ENCODE data around the gene PLXNB2. TPM values are rescaled to one million over a fixed set of nuclear protein-coding genes. Genes with fewer than 3 reads are reported as not detected.

Gene PLXNB2
- total RNA-seq, 1 experiment from 2014 or later: 236 TPM

- intact Hi-C loops (cut with micrococcal nuclease): no loop called here
- ChIA-PET RAD21 (ENCODE audit: low non-redundant PET in 1 of 2, low total read pairs in 2 of 2, uncharacterized antibody in 2 of 2, unreplicated experiment in 2 of 2) (no interaction called here), POLR2A (interaction anchor here (0.8 to 2.3 kb wide), 3 partner anchors 10 to 24 kb away, joined by 3 to 11 read pairs (median 5); no protein-coding TSS in a partner anchor), CTCF (interaction anchor here (1.2 kb wide), 1 partner anchor 10 kb away, joined by 3 read pairs; no protein-coding TSS in a partner anchor)
- DNase-seq (ENCODE audit: low read depth, low spot score): no peak
- peak; percentile 33 for ATAC-seq
- H3K27me3 ChIP-seq (ENCODE audit: insufficient read depth, low read length): no peaks in the 10 kb centered on the region
- peak overlapping the region; percentile 20 to 70 for H3K4me3 ChIP-seq (replicated peaks in 1 of 2; ENCODE audit: low read depth in 1 of 2, low read length in 2 of 2)
- H3K9me2 ChIP-seq (ENCODE audit: insufficient read depth): no peaks in the 10 kb centered on the region
- H3K79me2 ChIP-seq (ENCODE audit: insufficient read depth, low read length): peaks cover 79% of the 10 kb centered on the region
- H3K9ac ChIP-seq (ENCODE audit: low read length): peak overlapping the region; percentile 96
- TF ChIP-seq EGR1 (IDR thresholded peaks at IDR 0.05; ENCODE audit: low read depth) (no peak), CTCF (IDR thresholded peaks at IDR 0.05 in 2 of 3, conservative IDR thresholded peaks at IDR 0.05 in 1 of 3; ENCODE audit: borderline replicate concordance in 1 of 3, insufficient read depth in 1 of 3, low read depth in 2 of 3, low read length in 2 of 3) (peak in 2 of 3 experiments; percentile 7 to 13; a peak in 1 of 6 replicates), MAX (IDR thresholded peaks at IDR 0.05) (no peak), YY1 (IDR thresholded peaks at IDR 0.05; ENCODE audit: extremely low read depth, insufficient replicate concordance, low read depth, low read length) (no peak)
- peak overlapping the region; percentile 98 for H3K4me2 ChIP-seq (ENCODE audit: low read length)
- H3K9me3 ChIP-seq (ENCODE audit: control insufficient read depth in 1 of 2, insufficient read depth in 1 of 2, low read depth in 1 of 2, low read length in 2 of 2): no peaks in the 10 kb centered on the region
- H2AFZ ChIP-seq (ENCODE audit: low read depth, low read length, poor library complexity, severe bottlenecking): no peak overlapping the region
- H3K27ac ChIP-seq (ENCODE audit: low read depth, low read length): peak overlapping the region; percentile 99
- H3K4me1 ChIP-seq (ENCODE audit: control insufficient read depth in 1 of 2, insufficient read depth in 2 of 2, low read length in 2 of 2): peaks cover 51 to 84% of the 10 kb centered on the region in 2 experiments
- no peaks in the 10 kb centered on the region for H4K20me1 ChIP-seq (ENCODE audit: insufficient read depth)
- no TSS peak for BruUV-seq (replicated peaks)
- H3K36me3 ChIP-seq (ENCODE audit: control insufficient read depth in 1 of 2, insufficient read depth in 2 of 2, low read length in 2 of 2): 0 out of 4 replicates have a peak, but pooled peaks cover 0 to 2% of the 10 kb centered on the region in 2 experiments
Measured at GRCh38 chr22:50303848-50304527, 3.5 kb downstream of the PLXNB2 start.

- Histone ChIP-seq H3K9ac (ENCODE audit: low read length) (peak overlapping the region; percentile 96), H3K36me3 (ENCODE audit: control insufficient read depth in 1 of 2, insufficient read depth in 2 of 2, low read length in 2 of 2) (0 out of 4 replicates have a peak, but pooled peaks cover 0 to 2% of the 10 kb centered on the region in 2 experiments), H3K27me3 (ENCODE audit: insufficient read depth, low read length) (no peaks in the 10 kb centered on the region), H3K4me3 (replicated peaks in 1 of 2; ENCODE audit: low read depth in 1 of 2, low read length in 2 of 2) (peak overlapping the region in 1 of 2 experiments; percentile 70; a peak in 2 of 4 replicates), H3K27ac (ENCODE audit: low read depth, low read length) (peak overlapping the region; percentile 99), H3K79me2 (ENCODE audit: insufficient read depth, low read length) (peaks cover 85% of the 10 kb centered on the region), H3K4me1 (ENCODE audit: control insufficient read depth in 1 of 2, insufficient read depth in 2 of 2, low read length in 2 of 2) (peaks cover 56 to 84% of the 10 kb centered on the region in 2 experiments), H3K4me2 (ENCODE audit: low read length) (peak overlapping the region; percentile 98), H3K9me2 (ENCODE audit: insufficient read depth) (no peaks in the 10 kb centered on the region), H3K9me3 (ENCODE audit: control insufficient read depth in 1 of 2, insufficient read depth in 1 of 2, low read depth in 1 of 2, low read length in 2 of 2) (no peaks in the 10 kb centered on the region), H4K20me1 (ENCODE audit: insufficient read depth) (no peaks in the 10 kb centered on the region), H2AFZ (ENCODE audit: low read depth, low read length, poor library complexity, severe bottlenecking) (no peak overlapping the region)
- ChIA-PET POLR2A (interaction anchor here (0.8 to 2.3 kb wide), 2 partner anchors 9 to 21 kb away, joined by 3 to 11 read pairs; no protein-coding TSS in a partner anchor), RAD21 (ENCODE audit: low non-redundant PET in 1 of 2, low total read pairs in 2 of 2, uncharacterized antibody in 2 of 2, unreplicated experiment in 2 of 2) (no interaction called here), CTCF (interaction anchor here (1.2 kb wide), 1 partner anchor 10 kb away, joined by 3 read pairs; no protein-coding TSS in a partner anchor)
- DNase-seq (ENCODE audit: low read depth, low spot score): no peak
- TF ChIP-seq SRF (IDR thresholded peaks at IDR 0.05; ENCODE audit: low read depth) (no peak), ATF3 (IDR thresholded peaks at IDR 0.05) (no peak), POLR2AphosphoS5 (IDR thresholded peaks at IDR 0.05; ENCODE audit: low read depth, low read length) (no peak), ELF1 (IDR thresholded peaks at IDR 0.05; ENCODE audit: borderline replicate concordance, low read depth) (no peak), CTCF (IDR thresholded peaks at IDR 0.05 in 2 of 3, conservative IDR thresholded peaks at IDR 0.05 in 1 of 3; ENCODE audit: borderline replicate concordance in 1 of 3, insufficient read depth in 1 of 3, low read depth in 2 of 3, low read length in 2 of 3) (no peak), ZNF274 (IDR thresholded peaks at IDR 0.05; ENCODE audit: low read depth, low read length) (no peak), MAX (IDR thresholded peaks at IDR 0.05) (no peak)
- BruUV-seq (replicated peaks): no TSS peak
- intact Hi-C loops (cut with micrococcal nuclease): no loop called here
- no peak for ATAC-seq
Measured at GRCh38 chr22:50303515-50303847, 4.0 kb downstream of the PLXNB2 start.
